Pulmonary artery endothelial cell (primary cell): ENCODE data around the gene PRKCA. TPM values are rescaled to one million over a fixed set of nuclear protein-coding genes. Genes with fewer than 3 reads are reported as not detected.
"Not testable (repeated sequence)": the region's sequence is repeated elsewhere in the genome, so short reads cannot be mapped to it uniquely, and the experiment has no call there.

Source experiments
- DNase-seq: peaks from one replicate; pipeline ENCODE4 v3.0.0-alpha.2; 2011; ENCODE audit warnings: low read depth, low spot score
- total RNA-seq: library from RNA; depleted of rRNA; stranded (reverse); fragments of >200 nt; gene quantifications from 2 replicates; pipeline ENCODE4 v1.2.3, GENCODE V29; 2014

Gene PRKCA
- 10.6 and 10.8 TPM in 2 replicates for total RNA-seq

DNA sequence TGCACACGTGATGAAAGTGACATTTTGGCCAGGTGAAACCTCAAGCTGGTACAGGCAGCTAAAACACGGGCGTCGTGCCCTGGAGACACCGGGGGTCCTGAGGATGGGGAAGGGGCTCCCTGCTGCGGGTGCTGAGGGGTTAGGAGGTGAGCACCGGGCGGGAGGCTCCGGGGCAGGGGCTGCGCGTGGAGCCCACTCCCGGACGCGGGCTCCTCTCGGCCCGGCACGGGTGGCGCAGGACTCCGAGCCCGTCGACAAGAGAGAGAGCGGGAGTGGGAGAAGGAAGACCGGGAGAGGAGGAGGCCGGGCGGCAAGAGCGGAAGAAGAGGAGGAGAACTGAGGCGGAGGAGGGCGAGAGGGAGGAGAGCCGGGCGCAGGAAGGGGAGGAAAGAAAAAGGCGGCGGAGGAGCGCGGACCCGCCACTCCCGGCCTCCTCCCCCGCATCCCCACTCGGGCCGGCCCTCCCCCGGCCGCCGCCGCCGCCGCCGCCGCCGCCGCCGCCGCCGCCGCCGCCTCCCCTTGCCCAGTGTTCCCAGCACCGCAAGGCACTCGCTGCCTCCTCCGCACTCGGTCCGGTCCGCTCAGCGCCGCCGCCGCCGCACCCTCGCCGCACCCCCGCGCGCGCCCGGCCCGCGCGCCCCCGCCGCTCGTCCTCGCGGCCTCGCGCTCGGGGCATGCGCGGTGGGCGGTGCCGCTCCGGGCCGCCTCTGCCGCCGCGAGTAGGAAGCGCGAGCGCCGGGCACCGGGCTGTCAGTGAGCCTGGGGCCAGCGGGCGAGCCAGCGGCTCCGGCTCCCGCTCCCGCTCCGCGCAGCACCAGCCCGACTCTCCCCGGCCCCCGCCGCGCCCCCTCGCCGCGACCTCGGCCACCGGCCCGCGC, at the start of gene PRKCA:
PRKCA (plus strand) TSS at position 750 of the 878 bp plus-strand sequence.
- DNase-seq = peak; percentile 20

DNA sequence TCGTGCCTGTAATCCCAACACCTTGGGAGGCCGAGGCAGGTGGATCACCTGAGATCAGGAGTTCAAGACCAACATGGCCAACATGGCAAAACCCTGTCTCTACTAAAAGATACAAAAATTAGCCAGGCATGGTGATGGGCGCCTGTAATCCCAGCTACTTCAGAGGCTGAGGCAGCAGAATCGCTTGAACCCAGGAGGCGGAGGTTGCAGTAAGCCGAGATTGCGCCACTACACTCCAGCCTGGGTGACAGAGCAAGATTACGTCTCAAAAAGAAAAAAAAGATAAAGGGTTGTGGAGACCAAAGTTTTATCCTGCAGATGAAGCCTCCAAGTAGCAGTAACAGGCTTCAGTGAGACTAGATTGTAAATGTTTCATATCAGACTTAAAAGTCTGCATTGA, 49.0 kb upstream of the PRKCA start:
- not testable (repeated sequence) for DNase-seq

DNA sequence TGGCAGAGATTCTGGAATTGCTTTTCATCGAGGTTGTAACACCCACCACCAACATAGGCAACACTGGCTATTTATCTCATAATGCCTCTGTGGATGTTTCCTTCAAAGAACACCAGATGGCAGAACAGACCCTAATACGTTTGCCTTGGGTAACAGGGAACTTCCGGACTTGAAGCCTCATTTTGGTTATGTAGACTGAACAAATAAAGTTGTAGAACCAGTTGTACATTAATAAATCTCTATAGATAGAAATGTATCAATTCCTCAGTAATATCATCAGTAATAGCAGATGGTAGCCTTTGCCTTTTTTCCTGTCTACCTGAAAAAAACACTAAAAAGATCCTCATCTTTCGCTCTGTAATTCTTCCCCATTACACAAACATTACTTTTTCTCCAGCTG, 47.3 kb upstream of the PRKCA start:
- DNase-seq = peak; percentile 37

- DNase-seq = no peak
Observed at GRCh38 chr17:66255527-66255971, 46.9 kb upstream of the PRKCA start.

- no peak for DNase-seq
Observed at GRCh38 chr17:66260275-66260674, 42.1 kb upstream of the PRKCA start.

GRCh38 chr17:66260688-66261087, 41.7 kb upstream of the PRKCA start:
- DNase-seq = no peak

DNA sequence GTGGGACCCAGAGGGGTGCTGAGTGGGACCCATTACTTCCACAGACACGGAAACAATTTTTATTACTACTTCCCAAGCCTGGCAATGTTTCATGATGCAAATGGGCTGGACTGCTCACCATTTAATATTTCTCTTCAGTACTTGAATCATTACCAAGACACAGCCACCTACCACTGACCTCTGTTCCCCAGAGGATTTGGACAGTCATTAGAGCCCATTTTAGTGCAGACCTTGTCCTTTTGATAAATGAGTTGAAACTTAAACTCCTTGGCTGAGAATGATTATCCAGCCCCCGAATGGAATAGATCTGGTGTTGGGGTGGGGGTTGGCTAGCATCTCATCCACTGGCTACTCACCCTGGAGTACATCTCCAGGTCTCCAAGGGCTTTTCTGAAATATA, 39.6 kb upstream of the PRKCA start:
- no peak for DNase-seq

- no peak for DNase-seq
Observed at GRCh38 chr17:66264696-66265095, 37.7 kb upstream of the PRKCA start.

DNA sequence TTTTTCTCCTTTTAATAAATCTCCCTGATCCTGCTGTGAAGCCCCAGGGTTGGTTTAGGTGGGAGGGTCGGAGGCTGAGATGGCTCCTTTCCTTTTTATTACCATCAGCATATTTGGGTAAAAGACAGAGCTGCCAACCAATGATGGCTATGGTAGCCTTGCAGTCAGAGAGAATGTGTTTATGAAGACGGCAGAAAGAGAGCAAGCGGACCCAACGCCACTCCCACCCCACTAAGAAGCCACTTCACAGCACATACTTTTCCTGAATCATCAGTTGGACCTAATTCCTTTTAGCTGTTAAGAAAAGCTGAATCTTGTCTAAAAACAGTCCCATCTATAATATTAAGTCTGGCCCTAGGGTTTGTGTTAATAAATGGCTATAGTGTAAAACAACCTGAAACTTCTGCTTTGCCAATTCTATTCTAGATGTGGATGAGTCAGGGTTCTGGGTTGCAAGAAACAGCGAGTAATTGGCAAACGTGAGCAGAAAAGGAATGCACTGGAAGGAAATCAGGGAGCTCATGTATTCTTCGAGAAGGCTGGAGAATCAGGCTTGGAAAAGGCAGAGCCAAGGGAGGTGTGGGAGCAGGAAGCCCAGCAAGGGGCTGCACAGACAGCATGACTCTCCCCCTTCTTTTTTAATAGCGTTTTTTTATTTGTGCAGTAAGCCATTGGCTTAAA, 34.0 kb upstream of the PRKCA start:
- DNase-seq = peak; percentile 40

DNA sequence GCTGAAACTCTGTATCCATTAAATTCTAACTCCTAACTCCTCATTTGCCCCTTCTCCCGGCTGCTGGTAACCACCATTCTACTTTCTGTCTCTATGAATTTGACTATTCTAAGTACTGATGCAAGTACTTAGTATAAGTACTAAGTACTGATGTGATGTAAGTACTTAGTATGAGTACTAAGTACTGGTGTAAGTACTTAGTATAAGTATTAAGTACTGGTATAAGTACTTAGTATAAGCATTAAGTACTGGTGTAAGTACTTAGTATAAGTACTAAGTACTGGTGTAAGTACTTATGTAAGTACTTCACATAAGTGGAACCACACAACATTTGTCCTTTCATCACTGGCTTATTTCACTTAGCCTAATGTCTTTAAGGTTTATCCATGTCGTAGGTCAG, 32.3 kb upstream of the PRKCA start:
- DNase-seq = no peak

GRCh38 chr17:66271512-66271911, 30.9 kb upstream of the PRKCA start:
- DNase-seq = no peak

GRCh38 chr17:66272811-66273585, 29.4 kb upstream of the PRKCA start:
- DNase-seq = no peak

DNA sequence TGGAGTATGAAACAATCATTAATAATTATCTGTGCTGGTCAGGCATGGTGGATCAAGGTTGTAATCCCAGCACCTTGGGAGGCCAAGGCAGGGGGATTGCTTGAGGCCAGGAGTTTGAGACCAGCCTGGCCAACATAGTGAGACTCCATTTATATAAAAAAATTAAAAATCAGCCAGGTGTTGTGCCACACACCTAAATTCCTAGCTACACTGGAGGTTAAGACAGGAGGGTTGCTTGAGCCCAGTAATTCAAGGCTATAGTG, 28.9 kb upstream of the PRKCA start:
- no peak for DNase-seq

GRCh38 chr17:66275651-66276050, 26.8 kb upstream of the PRKCA start:
- DNase-seq = peak; percentile 92

DNA sequence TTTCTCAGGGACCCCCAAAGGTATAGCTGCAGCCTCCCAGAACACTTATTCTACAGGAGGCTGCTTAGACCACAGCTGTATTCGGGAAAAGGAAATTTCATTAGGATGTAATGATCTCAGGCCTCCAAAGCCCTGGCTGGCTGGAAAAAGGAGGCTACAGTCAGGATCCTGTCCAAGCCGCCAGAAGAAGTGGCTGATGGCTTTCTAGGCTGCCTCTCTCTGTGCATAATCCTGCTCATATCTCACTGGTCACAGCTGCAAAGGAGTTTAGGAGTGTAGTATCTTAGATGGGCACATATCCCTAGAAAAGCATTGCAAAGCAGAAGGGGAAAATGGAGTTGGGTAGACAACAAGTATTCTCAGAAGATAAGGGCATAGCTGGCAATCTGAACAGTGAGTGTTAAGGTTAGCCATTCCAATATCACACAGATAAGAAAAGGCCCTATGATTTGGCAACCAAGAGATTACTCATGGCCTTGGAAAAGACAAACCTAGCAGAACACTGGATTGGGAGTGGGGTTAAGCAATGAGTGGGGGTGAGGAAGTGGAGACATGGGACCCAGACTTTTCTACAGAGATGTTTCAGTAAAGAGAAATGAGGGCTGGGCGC, 26.0 kb upstream of the PRKCA start:
- DNase-seq = no peak

- DNase-seq = no peak
Observed at GRCh38 chr17:66277191-66277590, 25.2 kb upstream of the PRKCA start.

- DNase-seq = no peak
Observed at GRCh38 chr17:66281661-66282369, 20.6 kb upstream of the PRKCA start.

GRCh38 chr17:66283296-66283934, 19.0 kb upstream of the PRKCA start:
- DNase-seq = no peak

DNA sequence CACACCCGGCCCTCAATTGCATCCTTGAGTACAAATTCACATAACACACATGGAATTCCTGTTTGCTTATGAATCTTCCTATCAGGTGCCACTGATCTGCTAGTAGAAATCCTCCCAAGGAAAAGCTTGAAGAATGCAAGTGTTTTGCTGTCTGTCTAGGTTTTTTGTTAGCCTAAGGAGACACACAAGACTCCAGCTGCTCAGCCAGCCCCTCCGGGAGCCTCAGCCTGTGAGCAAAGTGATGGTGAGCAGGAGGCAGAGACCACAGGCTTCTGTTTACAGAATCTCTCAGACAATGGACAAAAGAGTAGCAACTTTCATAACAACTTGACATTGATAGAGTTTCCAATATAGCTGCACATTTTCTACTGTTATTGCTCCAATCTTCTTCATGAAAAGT, 18.4 kb upstream of the PRKCA start:
- no peak for DNase-seq

DNA sequence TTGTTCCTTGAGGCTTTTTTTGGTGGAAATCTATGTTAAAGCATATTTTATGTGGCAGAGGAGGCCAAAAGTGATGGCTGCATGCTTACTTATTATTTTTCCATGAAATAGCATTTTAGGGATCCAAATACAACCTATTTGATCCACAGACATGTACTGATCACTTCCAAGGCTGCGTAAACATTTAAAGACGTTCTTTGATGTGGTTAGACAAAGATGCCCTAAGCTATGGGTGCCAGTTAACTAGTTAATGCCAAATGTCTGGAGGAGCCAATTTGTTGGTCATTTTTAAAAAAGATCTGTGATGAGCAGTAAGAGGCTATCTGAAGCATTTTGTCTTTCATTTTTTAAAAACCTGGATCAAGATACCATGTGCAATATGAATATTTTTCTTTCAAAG, 17.3 kb upstream of the PRKCA start:
- no peak for DNase-seq

GRCh38 chr17:66287911-66288310, 14.5 kb upstream of the PRKCA start:
- no peak for DNase-seq
